A673 (cell line): ENCODE results near the gene ARL11. TPM values are rescaled to one million over a fixed set of nuclear protein-coding genes. Genes with fewer than 3 reads are reported as not detected.

Source experiments
- BruUV-seq: library from RNA; stranded (reverse); fragments of 400-500 nt; replicated peaks from 2 replicates; lab custom pipeline; 2021; lab: Mats Ljungman, UMichigan
- CTCF ChIA-PET: fragments of 300-600 bp; sonication (Branson Sonifier 250); formaldehyde crosslinking; loops from one replicate; lab custom pipeline; 2022; ENCODE audit warnings: antibody characterized with exemption; lab: Charles Lee
- POLR2A ChIA-PET: fragments of 300-600 bp; sonication (Branson Sonifier 250); formaldehyde crosslinking; loops from one replicate; lab custom pipeline; 2022; ENCODE audit warnings: antibody characterized with exemption; ENCODE audit not compliant: low non-redundant PET; lab: Charles Lee
- DNase-seq: peaks from one replicate; pipeline ENCODE4 v3.0.0-alpha.2; 2015; ENCODE audit warnings: low spot score
- H3K27ac ChIP-seq: fragments of 200-600 bp; sonication (generic); 2 replicates; pipeline ENCODE4 v1.5.1; 2016; ENCODE audit warnings: mixed run types, low read depth, mild to moderate bottlenecking, mixed read lengths, antibody characterized with exemption, low read length; ENCODE audit not compliant: poor library complexity, severe bottlenecking
- H3K27me3 ChIP-seq: fragments of 200-600 bp; sonication (generic); replicated peaks from 2 replicates; pipeline ENCODE4 v1.6.1; 2017; ENCODE audit warnings: mixed run types, low read depth, mild to moderate bottlenecking, mixed read lengths, antibody characterized with exemption, low read length; ENCODE audit not compliant: insufficient read depth, poor library complexity
- H3K36me3 ChIP-seq: fragments of 200-600 bp; sonication (generic); 2 replicates; pipeline ENCODE4 v1.6.1; 2016; ENCODE audit warnings: mixed run types, mild to moderate bottlenecking, mixed read lengths, antibody characterized with exemption, low read length; ENCODE audit not compliant: insufficient read depth, poor library complexity, severe bottlenecking
- H3K4me1 ChIP-seq: fragments of 200-600 bp; sonication (generic); 2 replicates; pipeline ENCODE4 v1.6.1; 2017; ENCODE audit warnings: mixed run types, mild to moderate bottlenecking, mixed read lengths, antibody characterized with exemption, low read length; ENCODE audit not compliant: insufficient read depth, poor library complexity, severe bottlenecking
- H3K4me3 ChIP-seq: fragments of 200-600 bp; sonication (generic); 2 replicates; pipeline ENCODE4 v1.5.1; 2016; ENCODE audit warnings: low read depth, mixed run types, mild to moderate bottlenecking, mixed read lengths, low read length; ENCODE audit not compliant: poor library complexity, severe bottlenecking
- H3K9me3 ChIP-seq: fragments of 200-600 bp; sonication (generic); 2 replicates; pipeline ENCODE4 v1.6.1; 2016; ENCODE audit warnings: mixed run types, low read depth, mild to moderate bottlenecking, mixed read lengths, antibody characterized with exemption, low read length; ENCODE audit not compliant: poor library complexity, severe bottlenecking
- CTCF ChIP-seq: fragments of 300-800, 200-600 bp; sonication (generic); conservative IDR thresholded peaks from 2 replicates; pipeline ENCODE4 v1.5.1; 2017; ENCODE audit warnings: low read depth, mild to moderate bottlenecking, antibody characterized with exemption, low read length, moderate library complexity, mixed read lengths
- EZH2 ChIP-seq: fragments of 200-600 bp; sonication (generic); IDR thresholded peaks from 2 replicates; pipeline ENCODE4 v1.6.1; 2017; ENCODE audit warnings: borderline replicate concordance, low read depth, mild to moderate bottlenecking, mixed read lengths, antibody characterized with exemption, low read length; ENCODE audit not compliant: poor library complexity, severe bottlenecking
- intact Hi-C: fragments of 100-400 bp; cut with micrococcal nuclease; formaldehyde crosslinking; loops from one replicate; pipeline ENCODE4 v1.10.0; 2022; ENCODE audit not compliant: unreplicated experiment
- total RNA-seq: library from RNA; stranded (reverse); gene quantifications from 2 replicates; pipeline ENCODE4 v1.2.3, GENCODE V29; 2021

Gene ARL11
- total RNA-seq, 1 experiment from 2014 or later = not detected

GRCh38 chr13:49681842-49682435, 53.6 kb downstream of the ARL11 start:
- BruUV-seq = no TSS peak
- POLR2A ChIA-PET = no interaction called here
- intact Hi-C loops = no loop called here
- TF ChIP-seq CTCF = no peak
- TF ChIP-seq EZH2 = no peak
- Histone ChIP-seq H3K4me1 (no peaks in the 10 kb centered on the region), H3K27me3 (no peaks in the 10 kb centered on the region), H3K4me3 (no peak overlapping the region), H3K36me3 (peaks cover 4% of the 10 kb centered on the region), H3K9me3 (no peaks in the 10 kb centered on the region), H3K27ac (no peak overlapping the region)
- CTCF ChIA-PET = no interaction called here
- DNase-seq = no peak

Other genes with a start within 250 kb of the ARL11 start
- gene CAB39L, start 184.4 kb upstream of the ARL11 start, total RNA-seq = 3.6 and 4.0 TPM in 2 replicates
- gene SETDB2, start 184.2 kb upstream of the ARL11 start, total RNA-seq = 3.8 and 5.1 TPM in 2 replicates
- 16.0 and 17.0 TPM in 2 replicates for gene PHF11, start 132.6 kb upstream of the ARL11 start, total RNA-seq
- 12.7 and 18.4 TPM in 2 replicates for gene RCBTB1, start 42.9 kb upstream of the ARL11 start, total RNA-seq
- 64.1 and 66.5 TPM in 2 replicates for gene EBPL, start 63.0 kb downstream of the ARL11 start, total RNA-seq
- 55.9 and 62.0 TPM in 2 replicates for gene KPNA3, start 164.2 kb downstream of the ARL11 start, total RNA-seq